ENCODE measurements around the gene TUBB6. TPM values are rescaled to one million over a fixed set of nuclear protein-coding genes. Genes with fewer than 3 reads are reported as not detected.

TUBB6 gene
- total and polyA plus RNA-seq, 4 donors: 57.8 to 157 (median 109) TPM

- TF ChIP-seq CTCF (IDR thresholded peaks at IDR 0.05; ENCODE audit: control extremely low read depth, extremely low read depth): no peak
- Histone ChIP-seq H3K27ac (ENCODE audit: low read depth in 1 of 2, low read length in 1 of 2) (peak overlapping the region in 1 of 2 donors; percentile 28), H3K27me3 (ENCODE audit: control insufficient read depth in 3 of 3, insufficient read depth in 3 of 3, low read length in 2 of 3) (peaks cover 0 to 23% (median 13%) of the 10 kb centered on the region in 3 donors), H3K9ac (ENCODE audit: insufficient read depth in 1 of 2, low read length in 2 of 2) (no peak overlapping the region), H3K9me3 (ENCODE audit: control insufficient read depth in 4 of 4, insufficient read depth in 3 of 4, low read length in 3 of 4) (no peaks in the 10 kb centered on the region), H3K4me1 (ENCODE audit: control insufficient read depth in 5 of 5, insufficient read depth in 5 of 5, low read length in 5 of 5) (peaks cover 0 to 30% (median 6%) of the 10 kb centered on the region in 5 donors), H3K4me3 (no peak overlapping the region), H3K36me3 (ENCODE audit: control insufficient read depth in 4 of 4, insufficient read depth in 4 of 4, low read length in 4 of 4) (no peaks in the 10 kb centered on the region)
- WGBS, 2 donors: 66 to 78% methylated on average over 6 of the region's 6 CpGs
- no peak for ATAC-seq (ENCODE audit: insufficient read depth, low FRiP score)
- no peak for DNase-seq
These were observed 24.8 kb upstream of the TUBB6 start for GRCh38 chr18:12283256-12283655.

- Histone ChIP-seq H3K9ac (ENCODE audit: insufficient read depth in 1 of 2, low read length in 2 of 2) (no peak overlapping the region), H3K27me3 (ENCODE audit: control insufficient read depth in 3 of 3, insufficient read depth in 3 of 3, low read length in 2 of 3) (peaks cover 0 to 27% (median 17%) of the 10 kb centered on the region in 3 donors), H3K4me1 (ENCODE audit: control insufficient read depth in 5 of 5, insufficient read depth in 5 of 5, low read length in 5 of 5) (peaks cover 0 to 30% (median 4%) of the 10 kb centered on the region in 5 donors), H3K9me3 (ENCODE audit: control insufficient read depth in 4 of 4, insufficient read depth in 3 of 4, low read length in 3 of 4) (no peaks in the 10 kb centered on the region), H3K4me3 (no peak overlapping the region), H3K36me3 (ENCODE audit: control insufficient read depth in 4 of 4, insufficient read depth in 4 of 4, low read length in 4 of 4) (no peaks in the 10 kb centered on the region), H3K27ac (ENCODE audit: low read depth in 1 of 2, low read length in 1 of 2) (no peak overlapping the region)
- ATAC-seq (ENCODE audit: insufficient read depth, low FRiP score) (no peak), DNase-seq (no peak)
- 61 to 70% methylated on average over 1 of the region's 1 CpG for WGBS, 2 donors
- TF ChIP-seq CTCF (IDR thresholded peaks at IDR 0.05; ENCODE audit: control extremely low read depth, extremely low read depth): no peak
These were observed 24.4 kb upstream of the TUBB6 start for GRCh38 chr18:12283666-12284065.

- no peak for DNase-seq
- H3K4me1 ChIP-seq (ENCODE audit: control insufficient read depth in 5 of 5, insufficient read depth in 5 of 5, low read length in 5 of 5): peaks cover 0 to 18% (median 2%) of the 10 kb centered on the region in 5 donors
- TF ChIP-seq CTCF (IDR thresholded peaks at IDR 0.05; ENCODE audit: control extremely low read depth, extremely low read depth): no peak
- H3K27ac ChIP-seq (ENCODE audit: low read depth in 1 of 2, low read length in 1 of 2): peak overlapping the region in 1 of 2 donors; percentile 84
- 17 to 27% methylated on average over 35 to 37 of the region's 37 CpGs for WGBS, 2 donors
- peak; percentile 63 for ATAC-seq (ENCODE audit: insufficient read depth, low FRiP score)
- no peaks in the 10 kb centered on the region for H3K9me3 ChIP-seq (ENCODE audit: control insufficient read depth in 4 of 4, insufficient read depth in 3 of 4, low read length in 3 of 4)
- H3K36me3 ChIP-seq (ENCODE audit: control insufficient read depth in 4 of 4, insufficient read depth in 4 of 4, low read length in 4 of 4): no peaks in the 10 kb centered on the region
- H3K4me3 ChIP-seq: no peak overlapping the region
- H3K9ac ChIP-seq (ENCODE audit: insufficient read depth in 1 of 2, low read length in 2 of 2): no peak overlapping the region
- peaks cover 0 to 34% (median 25%) of the 10 kb centered on the region in 3 donors for H3K27me3 ChIP-seq (ENCODE audit: control insufficient read depth in 3 of 3, insufficient read depth in 3 of 3, low read length in 2 of 3)
These were observed 20.8 kb upstream of the TUBB6 start for GRCh38 chr18:12287131-12287681.

Measured in lung (tissue), 12 donors.